IMR-90 (cell line): ENCODE results near the gene HAGHL. TPM values are rescaled to one million over a fixed set of nuclear protein-coding genes. Genes with fewer than 3 reads are reported as not detected.

Experiments
- ATAC-seq: fragments of 200-7000 bp; cut with Tn5 transposase; 2 replicates; pipeline ENCODE4 v1.9.1; 2020; ENCODE audit warnings: low read depth, mild to moderate bottlenecking, moderate library complexity
- BruUV-seq: library from RNA; stranded (reverse); fragments of 400-500 nt; replicated peaks from 2 replicates; lab custom pipeline; 2021; lab: Mats Ljungman, UMichigan
- CTCF ChIA-PET: fragments of 300-600 bp; formaldehyde crosslinking; extraction: SDS; loops from one replicate; lab custom pipeline; 2021; ENCODE audit warnings: antibody characterized with exemption; lab: Yijun Ruan, JAX
- POLR2A ChIA-PET: fragments of 300-600 bp; sonication (Branson Sonifier 250); formaldehyde crosslinking; loops from one replicate; lab custom pipeline; 2022; ENCODE audit warnings: antibody characterized with exemption; ENCODE audit not compliant: unreplicated experiment; lab: Charles Lee
- DNase-seq: peaks from one replicate; pipeline ENCODE4 v3.0.0; 2013
- H2AFZ ChIP-seq: replicated peaks from 2 replicates; pipeline ENCODE3; 2013; ENCODE audit warnings: low read length, mild to moderate bottlenecking; ENCODE audit not compliant: poor library complexity
- H2AK5ac ChIP-seq: 2 replicates; pipeline ENCODE4 v1.6.1; 2013; ENCODE audit warnings: low read depth, low read length, inconsistent platforms
- H2AK9ac ChIP-seq: replicated peaks from 2 replicates; pipeline ENCODE3; 2013; ENCODE audit warnings: mild to moderate bottlenecking, low read depth, low read length, moderate library complexity; ENCODE audit not compliant: poor library complexity
- H2BK120ac ChIP-seq: 2 replicates; pipeline ENCODE4 v1.6.1; 2013; ENCODE audit warnings: low read depth, low read length, inconsistent platforms
- H2BK15ac ChIP-seq: 3 replicates; pipeline ENCODE4 v1.6.1; 2013; ENCODE audit warnings: low read depth, low read length, inconsistent platforms
- H2BK20ac ChIP-seq: 2 replicates; pipeline ENCODE4 v1.6.1; 2013; ENCODE audit warnings: low read depth, mild to moderate bottlenecking, inconsistent platforms, low read length, moderate library complexity
- H2BK5ac ChIP-seq: 2 replicates; pipeline ENCODE4 v1.6.1; 2013; ENCODE audit warnings: mild to moderate bottlenecking, low read depth, low read length, inconsistent platforms; ENCODE audit not compliant: poor library complexity, severe bottlenecking
- H3K14ac ChIP-seq: replicated peaks from 2 replicates; pipeline ENCODE4 v1.6.1; 2013; ENCODE audit warnings: low read depth, low read length, inconsistent platforms
- H3K18ac ChIP-seq: 2 replicates; pipeline ENCODE4 v1.6.1; 2013; ENCODE audit warnings: low read depth, low read length, control low read depth
- H3K23ac ChIP-seq: 2 replicates; pipeline ENCODE4 v1.6.1; 2013; ENCODE audit warnings: low read depth, low read length, inconsistent platforms
- H3K27ac ChIP-seq: 2 replicates; pipeline ENCODE4 v1.5.1; 2013; ENCODE audit warnings: mild to moderate bottlenecking, control low read depth, low read length; ENCODE audit not compliant: insufficient read depth
- H3K27me3 ChIP-seq: 2 replicates; pipeline ENCODE4 v1.6.1; 2013; ENCODE audit warnings: low read length; ENCODE audit not compliant: control insufficient read depth, insufficient read depth
- H3K36me3 ChIP-seq: 2 replicates; pipeline ENCODE4 v1.6.1; 2013; ENCODE audit warnings: low read length, mixed read lengths; ENCODE audit not compliant: control insufficient read depth, insufficient read depth
- H3K4ac ChIP-seq: 2 replicates; pipeline ENCODE4 v1.6.1; 2013; ENCODE audit warnings: low read depth, low read length, inconsistent platforms
- H3K4me1 ChIP-seq: 2 replicates; pipeline ENCODE4 v1.6.1; 2013; ENCODE audit warnings: low read length, mixed read lengths; ENCODE audit not compliant: control insufficient read depth, insufficient read depth
- H3K4me2 ChIP-seq: 2 replicates; pipeline ENCODE4 v1.6.1; 2013; ENCODE audit warnings: low read depth, mild to moderate bottlenecking, control low read depth, low read length, moderate library complexity
- H3K4me3 ChIP-seq: 2 replicates; pipeline ENCODE4 v1.5.1; 2013; ENCODE audit warnings: low read depth, mild to moderate bottlenecking, control low read depth, low read length, moderate library complexity; ENCODE audit not compliant: insufficient read depth
- H3K56ac ChIP-seq: 2 replicates; pipeline ENCODE4 v1.6.1; 2013; ENCODE audit warnings: low read length, inconsistent platforms; ENCODE audit not compliant: insufficient read depth; ENCODE audit errors: extremely low read depth
- H3K79me1 ChIP-seq, 2 experiments: 2 replicates each; pipeline ENCODE4 v1.6.1; 2013; ENCODE audit warnings: low read length in 2 of 2, inconsistent platforms in 1 of 2, low read depth in 1 of 2
- H3K9ac ChIP-seq: 2 replicates; pipeline ENCODE4 v1.6.1; 2013; ENCODE audit warnings: low read depth, low read length, control low read depth
- H3K9me1 ChIP-seq: 2 replicates; pipeline ENCODE4 v1.6.1; 2013; ENCODE audit warnings: low read length, inconsistent platforms; ENCODE audit not compliant: insufficient read depth
- H3K9me3 ChIP-seq: 2 replicates; pipeline ENCODE4 v1.6.1; 2013; ENCODE audit warnings: low read length; ENCODE audit not compliant: control insufficient read depth, insufficient read depth
- H4K20me1 ChIP-seq: 2 replicates; pipeline ENCODE4 v1.6.1; 2013; ENCODE audit warnings: low read length, inconsistent platforms; ENCODE audit not compliant: insufficient read depth
- H4K5ac ChIP-seq: 2 replicates; pipeline ENCODE4 v1.6.1; 2013; ENCODE audit warnings: mild to moderate bottlenecking, low read depth, low read length, control low read depth
- H4K8ac ChIP-seq, 2 experiments: 2 replicates each; pipeline ENCODE4 v1.6.1; 2013; ENCODE audit warnings: low read depth in 2 of 2, low read length in 2 of 2, control low read depth in 1 of 2, inconsistent platforms in 1 of 2
- H4K91ac ChIP-seq: 2 replicates; pipeline ENCODE4 v1.6.1; 2013; ENCODE audit warnings: low read depth, low read length, inconsistent platforms; ENCODE audit not compliant: insufficient read depth
- BHLHE40 ChIP-seq: fragments of 150-350 bp; IDR thresholded peaks from 2 replicates; pipeline ENCODE4 v1.6.1; 2016; ENCODE audit warnings: mild to moderate bottlenecking, low read depth, low read length
- CEBPB ChIP-seq: IDR thresholded peaks from 2 replicates; pipeline ENCODE4 v1.6.1; 2012; ENCODE audit warnings: low read depth, low read length, improper control_type of control experiment
- CHD1 ChIP-seq: IDR thresholded peaks from 2 replicates; pipeline ENCODE4 v1.6.1; 2012; ENCODE audit warnings: low read depth, low read length, improper control_type of control experiment
- CTCF ChIP-seq: conservative IDR thresholded peaks from 2 replicates; pipeline ENCODE4 v1.5.1; 2012; ENCODE audit warnings: mild to moderate bottlenecking, low read depth, low read length, improper control_type of control experiment
- FOS ChIP-seq: fragments of 150-350 bp; IDR thresholded peaks from 2 replicates; pipeline ENCODE4 v1.6.1; 2016; ENCODE audit warnings: low read depth, low read length
- MAFK ChIP-seq: IDR thresholded peaks from 2 replicates; pipeline ENCODE4 v1.6.1; 2012; ENCODE audit warnings: low read depth, low read length, improper control_type of control experiment
- MAZ ChIP-seq: IDR thresholded peaks from 2 replicates; pipeline ENCODE4 v1.6.1; 2012; ENCODE audit warnings: low read depth, mild to moderate bottlenecking, low read length, improper control_type of control experiment, moderate library complexity, borderline replicate concordance
- MXI1 ChIP-seq: IDR thresholded peaks from 2 replicates; pipeline ENCODE4 v1.6.1; 2012; ENCODE audit warnings: low read depth, mild to moderate bottlenecking, low read length, moderate library complexity, borderline replicate concordance
- POLR2A ChIP-seq: IDR thresholded peaks from 2 replicates; pipeline ENCODE4 v1.6.1; 2012; ENCODE audit warnings: mild to moderate bottlenecking, low read depth, low read length
- RAD21 ChIP-seq: IDR thresholded peaks from 2 replicates; pipeline ENCODE4 v1.6.1; 2012; ENCODE audit warnings: low read length, improper control_type of control experiment
- RFX5 ChIP-seq: IDR thresholded peaks from 2 replicates; pipeline ENCODE4 v1.8.0; 2012; ENCODE audit warnings: low read depth, mild to moderate bottlenecking, low read length, moderate library complexity
- SMC3 ChIP-seq: fragments of 150-350 bp; IDR thresholded peaks from 2 replicates; pipeline ENCODE4 v1.6.1; 2016; ENCODE audit warnings: low read depth, mild to moderate bottlenecking, antibody characterized with exemption, low read length, moderate library complexity
- USF2 ChIP-seq: fragments of 150-350 bp; IDR thresholded peaks from 2 replicates; pipeline ENCODE4 v1.6.1; 2017; ENCODE audit warnings: mild to moderate bottlenecking, antibody characterized with exemption, low read length, low read depth
- WGBS, 2 experiments: methylation state at CpG; one replicate each; pipeline versions ENCODE4 v1.1.5 to v1.1.7; 2013; ENCODE audit warnings: missing lambda C conversion rate in 2 of 2; ENCODE audit not compliant: insufficient read length in 1 of 2; ENCODE audit errors: extremely low coverage in 2 of 2; 5-methylcytosine and 5-hydroxymethylcytosine counted together
- dilution Hi-C: fragments of 300-500 bp; cut with HindIII; formaldehyde crosslinking; loops from one replicate; pipeline ENCODE4 v1.14.3; 2018; ENCODE audit warnings: low sequenced_read_pairs; ENCODE audit not compliant: unreplicated experiment
- in situ Hi-C: fragments of 300-500 bp; cut with MboI; formaldehyde crosslinking; loops from 3 replicates; pipeline ENCODE4 v1.14.3; 2019; ENCODE audit warnings: low sequenced_read_pairs, inconsistent platforms, mixed read lengths
- intact Hi-C: fragments of 100-400 bp; cut with micrococcal nuclease; formaldehyde crosslinking; loops from 2 replicates; pipeline ENCODE4 v1.10.0; 2022
- polyA plus RNA-seq, 3 experiments: library from polyadenylated mRNA; depleted of rRNA; stranded (reverse); fragments of >200 nt; gene quantifications; 2 replicates each; pipeline ENCODE4 v1.2.3, GENCODE V29; 2012; ENCODE audit warnings: low replicate concordance in 1 of 3
- total RNA-seq: library from RNA; depleted of rRNA; stranded (reverse); fragments of >200 nt; gene quantifications from 2 replicates; pipeline ENCODE4 v1.2.3, GENCODE V29; 2012

Gene HAGHL
- total and polyA plus RNA-seq, 2 of the 4 experiments (the other 2 are of a cell fraction) = 3.0 to 12.5 TPM

- intact Hi-C loops (no loop called here), dilution Hi-C loops (no loop called here), in situ Hi-C loops (loop anchor here (25.0 kb wide), 1 partner anchor 341 kb away; the partner anchor contains the start of gene SSTR5)
- DNase-seq (peak; percentile 64), ATAC-seq (peak; percentile 88)
- Histone ChIP-seq H3K14ac (peak within 1 kb of the TSS; percentile 49; the same call in 1 of the 2 replicates), H3K4me1 (peaks cover 13% of the 10 kb centered on the region), H4K5ac (peak within 1 kb of the TSS; percentile 95), H4K20me1 (peaks cover 6% of the 10 kb centered on the region), H3K4ac (peak within 1 kb of the TSS; percentile 88), H3K9me1 (no peaks in the 10 kb centered on the region), H3K27ac (peak within 1 kb of the TSS; percentile 97), H3K56ac (peak within 1 kb of the TSS; percentile 64), H3K4me2 (peak within 1 kb of the TSS; percentile 79), H4K8ac (peak within 1 kb of the TSS; percentile 92 to 94), H2AFZ (peak within 1 kb of the TSS; percentile 96), H2AK9ac (peak within 1 kb of the TSS; percentile 92), H3K23ac (peak within 1 kb of the TSS; percentile 28; the same call in 1 of the 2 replicates), H2BK120ac (peak within 1 kb of the TSS; percentile 10; the same call in 1 of the 2 replicates), H3K4me3 (peak within 1 kb of the TSS; percentile 98), H3K9me3 (no peaks in the 10 kb centered on the region), H3K18ac (peak within 1 kb of the TSS; percentile 58; the same call in 1 of the 2 replicates), H2BK20ac (no peak within 1 kb of the TSS), H3K27me3 (no peaks in the 10 kb centered on the region), H2BK15ac (no peak within 1 kb of the TSS), H3K36me3 (peaks cover 1% of the 10 kb centered on the region; the same call in 1 of the 2 replicates), H3K79me1 (peaks cover 13 to 18% of the 10 kb centered on the region in 2 experiments), H2AK5ac (peak within 1 kb of the TSS; percentile 95), H2BK5ac (peak within 1 kb of the TSS; percentile 93), H4K91ac (peak within 1 kb of the TSS; percentile 81), H3K9ac (peak within 1 kb of the TSS; percentile 88)
- CTCF ChIA-PET = no interaction called here
- BruUV-seq = no TSS peak
- WGBS, 2 experiments = 6% methylated on average over 73 of the region's 106 CpGs; no CpG with 5 or more reads in 1 of the 2 experiments
- POLR2A ChIA-PET = no interaction called here
- TF ChIP-seq RFX5 (no peak), MAZ (no peak; the same call in 1 of the 2 replicates), BHLHE40 (peak; percentile 78), MAFK (no peak), CTCF (no peak), SMC3 (no peak), MXI1 (no peak; the same call in 1 of the 2 replicates), POLR2A (0 out of 2 replicates have a peak, but pooled peaks have one; percentile 10), USF2 (no peak), CEBPB (no peak), FOS (no peak), RAD21 (no peak), CHD1 (peak; percentile 68; the same call in 1 of the 2 replicates)
These were observed 5.7 kb upstream of the HAGHL start, which contains the start of gene ANTKMT for GRCh38 chr16:720990-721764. TSS of gene ANTKMT (plus strand) at chr16:721146. CDS start at chr16:721275, 129 bp downstream.
